K562 (cell line): Measurements from ENCODE around the gene TBXAS1. TPM values are rescaled to one million over a fixed set of nuclear protein-coding genes. Genes with fewer than 3 reads are reported as not detected.
A peak's percentile ranks its signal among the peaks of the same experiment; 100 is the strongest.

Experiments used
- BRD9 ChIP-seq: fragments of 450-650 bp; IDR thresholded peaks from 2 replicates; pipeline ENCODE4 v1.6.1; 2018; ENCODE audit warnings: low read depth; ENCODE audit not compliant: partially characterized antibody
- DPF2 ChIP-seq: fragments of 450-650 bp; IDR thresholded peaks from 2 replicates; pipeline ENCODE4 v1.6.1; 2016
- JUN ChIP-seq, 2 experiments: sonication (generic) in 1 of 2; formaldehyde crosslinking in 1 of 2; IDR thresholded peaks; 2 replicates each; pipeline versions ENCODE4 v1.6.1 to v1.8.0; 2012 to 2022; ENCODE audit warnings: borderline replicate concordance in 2 of 2, mild to moderate bottlenecking in 2 of 2, improper control_type of control experiment in 1 of 2, low read depth in 1 of 2, low read length in 1 of 2, missing genetic modification reagents in 1 of 2
- KLF13 ChIP-seq: fragments of 450-650 bp; IDR thresholded peaks from 2 replicates; pipeline ENCODE4 v1.6.1; 2016; ENCODE audit warnings: missing genetic modification characterization, low read depth, mild to moderate bottlenecking, missing compliant biosample characterization, moderate library complexity, borderline replicate concordance
- MTA2 ChIP-seq: fragments of 450-650 bp; IDR thresholded peaks from 2 replicates; pipeline ENCODE4 v1.6.1; 2016; ENCODE audit warnings: low read depth
- NFATC3 ChIP-seq: fragments of 450-650 bp; IDR thresholded peaks from 2 replicates; pipeline ENCODE4 v1.6.1; 2017; ENCODE audit warnings: mild to moderate bottlenecking
- POU5F1 ChIP-seq: fragments of 150-350 bp; IDR thresholded peaks from 2 replicates; pipeline ENCODE4 v1.6.1; 2014; ENCODE audit warnings: borderline replicate concordance, low read length, low read depth, mild to moderate bottlenecking; ENCODE audit not compliant: partially characterized antibody
- SIN3A ChIP-seq, 2 experiments: fragments of 150-350 bp in 1 of 2; IDR thresholded peaks; 2 replicates each; pipeline ENCODE4 v1.6.1; 2011 to 2016; ENCODE audit warnings: borderline replicate concordance in 2 of 2, low read depth in 2 of 2, low read length in 2 of 2, mild to moderate bottlenecking in 2 of 2, moderate library complexity in 2 of 2; ENCODE audit not compliant: control insufficient read depth in 1 of 2
- ZFP1 ChIP-seq: fragments of 450-650 bp; formaldehyde crosslinking; IDR thresholded peaks from 2 replicates; pipeline ENCODE4 v1.4.0; 2020; ENCODE audit warnings: mild to moderate bottlenecking, mixed read lengths
- ZFX ChIP-seq: sonication (generic); formaldehyde crosslinking; IDR thresholded peaks from 2 replicates; pipeline ENCODE4 v1.8.0; 2022; ENCODE audit warnings: mild to moderate bottlenecking, missing genetic modification reagents, moderate library complexity
- ZNF830 ChIP-seq: fragments of 250-450 bp; sonication (Bioruptor Pico); IDR thresholded peaks from 2 replicates; pipeline ENCODE4 v1.5.0; 2021; ENCODE audit warnings: mild to moderate bottlenecking
- polyA plus RNA-seq, 8 experiments: library from polyadenylated mRNA; depleted of rRNA in 4 of 8; stranded (reverse) in 5 of 8; unstranded in 3 of 8; fragments of >200 nt; fragmentation: Nextera tagmentation in 2 of 8; fragmentation: Illumina TruSeq in 1 of 8; extraction: Ambion mirVana in 2 of 8; extraction: Trizol in 1 of 8; gene quantifications; 2 replicates each; pipeline versions ENCODE4 v1.2.1 to v1.2.3, GENCODE V29; 2011 to 2014; ENCODE audit warnings: inconsistent platforms in 1 of 8, missing spikeins in 1 of 8
- total RNA-seq, 7 experiments: library from RNA; depleted of rRNA in 6 of 7; stranded (reverse); fragments of >200 nt in 6 of 7; fragmentation: Illumina TruSeq in 2 of 7; extraction: Trizol in 2 of 7; gene quantifications; 2 replicates each; pipeline versions ENCODE4 v1.2.1 to v1.2.3, GENCODE V29; 2011 to 2021; ENCODE audit warnings: low replicate concordance in 1 of 7
- TF ChIP-seq, protein P1 (sequence below): fragments of 450-650 bp; IDR thresholded peaks from 2 replicates; pipeline ENCODE4 v1.6.1; 2016; ENCODE audit warnings: mild to moderate bottlenecking, moderate library complexity
- TF ChIP-seq, protein P2 (sequence below): fragments of 250-450 bp; sonication (Bioruptor Pico); IDR thresholded peaks from 2 replicates; pipeline ENCODE4 v1.5.0; 2020; ENCODE audit warnings: mild to moderate bottlenecking, borderline replicate concordance

Gene TBXAS1
- total and polyA plus RNA-seq, 9 of the 15 experiments (the other 6 are each of a cell fraction or from before 2014, with no cell fraction given), result 1.1 to 8.3 (median 1.9) TPM

DNA sequence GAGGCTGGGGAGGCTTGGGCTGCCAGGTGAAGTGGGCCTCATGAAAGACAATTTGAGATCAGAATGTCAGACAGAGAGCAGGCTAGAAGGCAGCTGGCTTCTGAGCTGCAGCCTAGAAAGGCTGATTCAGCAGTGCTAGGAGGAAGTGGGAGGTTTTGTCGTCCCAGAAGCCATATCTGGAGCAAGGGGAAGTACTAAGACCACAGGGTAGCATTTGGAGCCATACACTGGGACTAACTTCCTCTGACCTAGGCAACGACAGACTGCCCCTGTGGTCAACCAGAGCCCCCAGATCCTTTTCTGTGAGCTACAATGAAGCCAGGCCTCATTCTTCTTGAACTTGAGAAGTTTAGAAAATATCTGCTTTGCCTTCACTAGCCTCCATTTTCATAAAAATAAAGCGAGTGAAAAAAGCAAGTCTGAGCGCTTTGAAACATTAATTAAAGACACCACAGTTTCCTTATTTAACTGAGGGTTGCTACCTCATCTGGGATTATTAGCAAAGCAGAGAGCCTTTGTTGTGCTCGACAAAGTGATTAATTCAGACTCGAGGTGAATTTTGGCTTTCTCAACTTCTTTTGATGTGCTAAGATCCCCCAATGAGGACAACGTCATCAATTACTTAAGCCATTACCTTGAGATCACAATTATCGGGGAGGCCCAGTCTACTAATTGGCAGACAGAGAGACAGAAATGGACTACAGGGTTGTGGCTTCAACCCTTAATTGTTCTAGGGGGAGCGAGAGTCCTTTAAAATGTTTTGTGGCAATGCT is 26.6 kb downstream of the TBXAS1 start (continued):
- TF ChIP-seq, protein P1, sequence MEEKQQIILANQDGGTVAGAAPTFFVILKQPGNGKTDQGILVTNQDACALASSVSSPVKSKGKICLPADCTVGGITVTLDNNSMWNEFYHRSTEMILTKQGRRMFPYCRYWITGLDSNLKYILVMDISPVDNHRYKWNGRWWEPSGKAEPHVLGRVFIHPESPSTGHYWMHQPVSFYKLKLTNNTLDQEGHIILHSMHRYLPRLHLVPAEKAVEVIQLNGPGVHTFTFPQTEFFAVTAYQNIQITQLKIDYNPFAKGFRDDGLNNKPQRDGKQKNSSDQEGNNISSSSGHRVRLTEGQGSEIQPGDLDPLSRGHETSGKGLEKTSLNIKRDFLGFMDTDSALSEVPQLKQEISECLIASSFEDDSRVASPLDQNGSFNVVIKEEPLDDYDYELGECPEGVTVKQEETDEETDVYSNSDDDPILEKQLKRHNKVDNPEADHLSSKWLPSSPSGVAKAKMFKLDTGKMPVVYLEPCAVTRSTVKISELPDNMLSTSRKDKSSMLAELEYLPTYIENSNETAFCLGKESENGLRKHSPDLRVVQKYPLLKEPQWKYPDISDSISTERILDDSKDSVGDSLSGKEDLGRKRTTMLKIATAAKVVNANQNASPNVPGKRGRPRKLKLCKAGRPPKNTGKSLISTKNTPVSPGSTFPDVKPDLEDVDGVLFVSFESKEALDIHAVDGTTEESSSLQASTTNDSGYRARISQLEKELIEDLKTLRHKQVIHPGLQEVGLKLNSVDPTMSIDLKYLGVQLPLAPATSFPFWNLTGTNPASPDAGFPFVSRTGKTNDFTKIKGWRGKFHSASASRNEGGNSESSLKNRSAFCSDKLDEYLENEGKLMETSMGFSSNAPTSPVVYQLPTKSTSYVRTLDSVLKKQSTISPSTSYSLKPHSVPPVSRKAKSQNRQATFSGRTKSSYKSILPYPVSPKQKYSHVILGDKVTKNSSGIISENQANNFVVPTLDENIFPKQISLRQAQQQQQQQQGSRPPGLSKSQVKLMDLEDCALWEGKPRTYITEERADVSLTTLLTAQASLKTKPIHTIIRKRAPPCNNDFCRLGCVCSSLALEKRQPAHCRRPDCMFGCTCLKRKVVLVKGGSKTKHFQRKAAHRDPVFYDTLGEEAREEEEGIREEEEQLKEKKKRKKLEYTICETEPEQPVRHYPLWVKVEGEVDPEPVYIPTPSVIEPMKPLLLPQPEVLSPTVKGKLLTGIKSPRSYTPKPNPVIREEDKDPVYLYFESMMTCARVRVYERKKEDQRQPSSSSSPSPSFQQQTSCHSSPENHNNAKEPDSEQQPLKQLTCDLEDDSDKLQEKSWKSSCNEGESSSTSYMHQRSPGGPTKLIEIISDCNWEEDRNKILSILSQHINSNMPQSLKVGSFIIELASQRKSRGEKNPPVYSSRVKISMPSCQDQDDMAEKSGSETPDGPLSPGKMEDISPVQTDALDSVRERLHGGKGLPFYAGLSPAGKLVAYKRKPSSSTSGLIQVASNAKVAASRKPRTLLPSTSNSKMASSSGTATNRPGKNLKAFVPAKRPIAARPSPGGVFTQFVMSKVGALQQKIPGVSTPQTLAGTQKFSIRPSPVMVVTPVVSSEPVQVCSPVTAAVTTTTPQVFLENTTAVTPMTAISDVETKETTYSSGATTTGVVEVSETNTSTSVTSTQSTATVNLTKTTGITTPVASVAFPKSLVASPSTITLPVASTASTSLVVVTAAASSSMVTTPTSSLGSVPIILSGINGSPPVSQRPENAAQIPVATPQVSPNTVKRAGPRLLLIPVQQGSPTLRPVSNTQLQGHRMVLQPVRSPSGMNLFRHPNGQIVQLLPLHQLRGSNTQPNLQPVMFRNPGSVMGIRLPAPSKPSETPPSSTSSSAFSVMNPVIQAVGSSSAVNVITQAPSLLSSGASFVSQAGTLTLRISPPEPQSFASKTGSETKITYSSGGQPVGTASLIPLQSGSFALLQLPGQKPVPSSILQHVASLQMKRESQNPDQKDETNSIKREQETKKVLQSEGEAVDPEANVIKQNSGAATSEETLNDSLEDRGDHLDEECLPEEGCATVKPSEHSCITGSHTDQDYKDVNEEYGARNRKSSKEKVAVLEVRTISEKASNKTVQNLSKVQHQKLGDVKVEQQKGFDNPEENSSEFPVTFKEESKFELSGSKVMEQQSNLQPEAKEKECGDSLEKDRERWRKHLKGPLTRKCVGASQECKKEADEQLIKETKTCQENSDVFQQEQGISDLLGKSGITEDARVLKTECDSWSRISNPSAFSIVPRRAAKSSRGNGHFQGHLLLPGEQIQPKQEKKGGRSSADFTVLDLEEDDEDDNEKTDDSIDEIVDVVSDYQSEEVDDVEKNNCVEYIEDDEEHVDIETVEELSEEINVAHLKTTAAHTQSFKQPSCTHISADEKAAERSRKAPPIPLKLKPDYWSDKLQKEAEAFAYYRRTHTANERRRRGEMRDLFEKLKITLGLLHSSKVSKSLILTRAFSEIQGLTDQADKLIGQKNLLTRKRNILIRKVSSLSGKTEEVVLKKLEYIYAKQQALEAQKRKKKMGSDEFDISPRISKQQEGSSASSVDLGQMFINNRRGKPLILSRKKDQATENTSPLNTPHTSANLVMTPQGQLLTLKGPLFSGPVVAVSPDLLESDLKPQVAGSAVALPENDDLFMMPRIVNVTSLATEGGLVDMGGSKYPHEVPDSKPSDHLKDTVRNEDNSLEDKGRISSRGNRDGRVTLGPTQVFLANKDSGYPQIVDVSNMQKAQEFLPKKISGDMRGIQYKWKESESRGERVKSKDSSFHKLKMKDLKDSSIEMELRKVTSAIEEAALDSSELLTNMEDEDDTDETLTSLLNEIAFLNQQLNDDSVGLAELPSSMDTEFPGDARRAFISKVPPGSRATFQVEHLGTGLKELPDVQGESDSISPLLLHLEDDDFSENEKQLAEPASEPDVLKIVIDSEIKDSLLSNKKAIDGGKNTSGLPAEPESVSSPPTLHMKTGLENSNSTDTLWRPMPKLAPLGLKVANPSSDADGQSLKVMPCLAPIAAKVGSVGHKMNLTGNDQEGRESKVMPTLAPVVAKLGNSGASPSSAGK, result 0 out of 2 replicates have a peak, but pooled peaks have one; percentile 21
- TF ChIP-seq KLF13 (no peak), SIN3A (IDR thresholded peaks at IDR 0.05; ENCODE audit: borderline replicate concordance in 2 of 2, control insufficient read depth in 1 of 2, low read depth in 2 of 2, low read length in 2 of 2) (no peak), DPF2 (peak; percentile 47; the same call in 1 of the 2 replicates), POU5F1 (no peak), BRD9 (no peak), ZFX (CRISPR knock-in tag) (no peak), ZNF830 (CRISPR knock-in tag) (no peak), ZFP1 (no peak), JUN (IDR thresholded peaks at IDR 0.05; ENCODE audit: borderline replicate concordance, low read depth, low read length) (no peak), JUN (CRISPR knock-in tag; IDR thresholded peaks at IDR 0.05; ENCODE audit: borderline replicate concordance) (no peak), MTA2 (no peak), NFATC3 (no peak)
- TF ChIP-seq, protein P2, sequence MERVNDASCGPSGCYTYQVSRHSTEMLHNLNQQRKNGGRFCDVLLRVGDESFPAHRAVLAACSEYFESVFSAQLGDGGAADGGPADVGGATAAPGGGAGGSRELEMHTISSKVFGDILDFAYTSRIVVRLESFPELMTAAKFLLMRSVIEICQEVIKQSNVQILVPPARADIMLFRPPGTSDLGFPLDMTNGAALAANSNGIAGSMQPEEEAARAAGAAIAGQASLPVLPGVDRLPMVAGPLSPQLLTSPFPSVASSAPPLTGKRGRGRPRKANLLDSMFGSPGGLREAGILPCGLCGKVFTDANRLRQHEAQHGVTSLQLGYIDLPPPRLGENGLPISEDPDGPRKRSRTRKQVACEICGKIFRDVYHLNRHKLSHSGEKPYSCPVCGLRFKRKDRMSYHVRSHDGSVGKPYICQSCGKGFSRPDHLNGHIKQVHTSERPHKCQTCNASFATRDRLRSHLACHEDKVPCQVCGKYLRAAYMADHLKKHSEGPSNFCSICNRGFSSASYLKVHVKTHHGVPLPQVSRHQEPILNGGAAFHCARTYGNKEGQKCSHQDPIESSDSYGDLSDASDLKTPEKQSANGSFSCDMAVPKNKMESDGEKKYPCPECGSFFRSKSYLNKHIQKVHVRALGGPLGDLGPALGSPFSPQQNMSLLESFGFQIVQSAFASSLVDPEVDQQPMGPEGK, result no peak
